HepG2 (cell line): Measurements from ENCODE around the gene PKD1L1. TPM values are rescaled to one million over a fixed set of nuclear protein-coding genes. Genes with fewer than 3 reads are reported as not detected.

Source experiments
- ATAC-seq: fragments of 200-7000 bp; cut with Tn5 transposase; 3 replicates; pipeline ENCODE4 v1.9.1; 2020; ENCODE audit warnings: mild to moderate bottlenecking, moderate library complexity
- BruUV-seq: library from RNA; stranded (reverse); fragments of 400-500 nt; replicated peaks from 2 replicates; lab custom pipeline; 2021; lab: Mats Ljungman, UMichigan
- CTCF ChIA-PET: fragments of 300-600 bp; formaldehyde crosslinking; extraction: SDS; loops from one replicate; lab custom pipeline; 2021; ENCODE audit warnings: low total read pairs, inconsistent platforms, low intra/inter-chr PET ratio; lab: Yijun Ruan, JAX
- POLR2A ChIA-PET: fragments of 350-600 bp; sonication (Branson Sonifier 250); formaldehyde crosslinking; loops from one replicate; lab custom pipeline; 2020; ENCODE audit warnings: antibody characterized with exemption, inconsistent platforms; lab: Yijun Ruan, JAX
- DNase-seq: peaks from one replicate; pipeline ENCODE4 v3.0.0-alpha.2; 2015; ENCODE audit warnings: low spot score
- FAIRE-seq: peaks from 3 replicates; lab custom pipeline; 2011; peaks lifted over from hg19 to GRCh38; lab: Jason Lieb, UNC
- H2AFZ ChIP-seq: one replicate; pipeline ENCODE4 v1.6.1; 2011; ENCODE audit warnings: low read length, inconsistent platforms
- H3K27ac ChIP-seq: fragments of 300-600 bp; 3 replicates; pipeline ENCODE4 v1.8.0; 2011; ENCODE audit warnings: mixed run types, mild to moderate bottlenecking, mixed read lengths, low read length, inconsistent platforms; ENCODE audit not compliant: insufficient read depth; ENCODE audit errors: extremely low read length
- H3K27me3 ChIP-seq, 2 experiments: fragments of 200-600 bp in 1 of 2; 2 replicates in 1 of 2; 3 replicates in 1 of 2; pipeline versions ENCODE4 v1.6.0 to v1.8.0; 2011; ENCODE audit warnings: low read length in 2 of 2, mild to moderate bottlenecking in 2 of 2, moderate library complexity in 2 of 2, inconsistent platforms in 1 of 2; ENCODE audit not compliant: insufficient read depth in 2 of 2, control insufficient read depth in 1 of 2
- H3K36me3 ChIP-seq, 2 experiments: fragments of 200-600 bp in 1 of 2; replicated peaks in 1 of 2; 2 replicates in 1 of 2; 3 replicates in 1 of 2; pipeline versions ENCODE4 v1.5.1 to v1.8.0; 2011; ENCODE audit warnings: low read length in 2 of 2, inconsistent platforms in 1 of 2; ENCODE audit not compliant: insufficient read depth in 2 of 2, control insufficient read depth in 1 of 2
- H3K4me1 ChIP-seq: 2 replicates; pipeline ENCODE4 v1.5.1; 2012; ENCODE audit warnings: low read length, inconsistent platforms; ENCODE audit not compliant: insufficient read depth
- H3K4me2 ChIP-seq: 2 replicates; pipeline ENCODE4 v1.6.0; 2011; ENCODE audit warnings: low read depth, low read length, inconsistent platforms
- H3K4me3 ChIP-seq, 3 experiments: fragments of 200-600 bp in 1 of 3; sonication (generic), shearing (Covaris generic) in 1 of 3; replicated peaks in 1 of 3; 2 replicates each; pipeline ENCODE4 v1.5.1; 2011 to 2016; ENCODE audit warnings: low read length in 3 of 3, inconsistent platforms in 2 of 3, low read depth in 2 of 3, mild to moderate bottlenecking in 2 of 3, control low read depth in 1 of 3, mixed read lengths in 1 of 3; ENCODE audit not compliant: insufficient read depth in 1 of 3
- H3K79me2 ChIP-seq: one replicate; pipeline ENCODE4 v1.6.1; 2011; ENCODE audit warnings: low read length, inconsistent platforms; ENCODE audit not compliant: insufficient read depth
- H3K9ac ChIP-seq: 2 replicates; pipeline ENCODE4 v1.6.0; 2011; ENCODE audit warnings: mild to moderate bottlenecking, low read depth, low read length, inconsistent platforms; ENCODE audit not compliant: insufficient read depth
- H3K9me3 ChIP-seq: 2 replicates; pipeline ENCODE4 v1.5.1; 2012; ENCODE audit warnings: mild to moderate bottlenecking, low read length
- H4K20me1 ChIP-seq: 2 replicates; pipeline ENCODE4 v1.6.0; 2011; ENCODE audit warnings: inconsistent platforms, mild to moderate bottlenecking, low read length, moderate library complexity; ENCODE audit not compliant: insufficient read depth
- CBX5 ChIP-seq: sonication (generic); formaldehyde crosslinking; IDR thresholded peaks from 2 replicates; pipeline ENCODE4 v1.4.0; 2020; ENCODE audit warnings: missing genetic modification reagents, borderline replicate concordance
- DMAP1 ChIP-seq: IDR thresholded peaks from 2 replicates; pipeline ENCODE4 v1.6.1; 2016
- SIX4 ChIP-seq: sonication (generic); formaldehyde crosslinking; IDR thresholded peaks from 2 replicates; pipeline ENCODE4 v1.4.0; 2020; ENCODE audit warnings: missing genetic modification reagents
- SRSF1 ChIP-seq: fragments of 200-400 bp; formaldehyde crosslinking; optimal IDR thresholded peaks from 2 replicates; pipeline ENCODE3; 2017; ENCODE audit warnings: mild to moderate bottlenecking, low read depth, low read length, moderate library complexity
- ZNF547 ChIP-seq: sonication (generic); formaldehyde crosslinking; IDR thresholded peaks from 2 replicates; pipeline ENCODE4 v1.5.1; 2020; ENCODE audit warnings: mild to moderate bottlenecking, missing genetic modification reagents
- ZNF850 ChIP-seq: sonication (generic); formaldehyde crosslinking; conservative IDR thresholded peaks from 2 replicates; pipeline ENCODE4 v1.9.0; 2021; ENCODE audit warnings: mild to moderate bottlenecking, missing genetic modification reagents
- WGBS: methylation state at CpG from one replicate; pipeline ENCODE4 v1.1.6; 2017; ENCODE audit warnings: low lambda C conversion rate; 5-methylcytosine and 5-hydroxymethylcytosine counted together
- in situ Hi-C: cut with HindIII; loops from 2 replicates; pipeline ENCODE4 v1.10.0; 2017; ENCODE audit warnings: low pct_unique_long_range_greater_than_20kb; ENCODE audit not compliant: extremely low pct_ligation_motif_present
- intact Hi-C: fragments of 100-400 bp; cut with micrococcal nuclease; formaldehyde crosslinking; loops from one replicate; pipeline ENCODE4 v1.10.0; 2022; ENCODE audit not compliant: unreplicated experiment
- polyA plus RNA-seq, 8 experiments: library from polyadenylated mRNA; depleted of rRNA in 3 of 8; stranded (reverse) in 7 of 8; unstranded in 1 of 8; fragments of >200 nt; fragmentation: Illumina TruSeq in 4 of 8; extraction: Trizol in 4 of 8; gene quantifications; 2 replicates each; pipeline versions ENCODE4 v1.2.1 to v1.2.3, GENCODE V29; 2011 to 2016; ENCODE audit warnings: low read depth in 4 of 8, missing spikeins in 1 of 8, mixed read lengths in 1 of 8; ENCODE audit not compliant: insufficient read depth in 1 of 8
- total RNA-seq, 5 experiments: library from RNA; depleted of rRNA; stranded (reverse); fragments of >200 nt; fragmentation: Illumina TruSeq; extraction: Trizol; gene quantifications; 2 replicates each; pipeline ENCODE4 v1.2.3, GENCODE V29; 2016; ENCODE audit warnings: low read depth in 1 of 5
- TF ChIP-seq, protein P1 (sequence below): sonication (generic); formaldehyde crosslinking; IDR thresholded peaks from 2 replicates; pipeline ENCODE4 v1.4.0; 2020; ENCODE audit warnings: missing genetic modification reagents, borderline replicate concordance

PKD1L1 gene
- total and polyA plus RNA-seq, 2 of the 13 experiments (the other 11 are each of a cell fraction or from before 2014, with no cell fraction given): 0.01 TPM; not detected in 1

DNA sequence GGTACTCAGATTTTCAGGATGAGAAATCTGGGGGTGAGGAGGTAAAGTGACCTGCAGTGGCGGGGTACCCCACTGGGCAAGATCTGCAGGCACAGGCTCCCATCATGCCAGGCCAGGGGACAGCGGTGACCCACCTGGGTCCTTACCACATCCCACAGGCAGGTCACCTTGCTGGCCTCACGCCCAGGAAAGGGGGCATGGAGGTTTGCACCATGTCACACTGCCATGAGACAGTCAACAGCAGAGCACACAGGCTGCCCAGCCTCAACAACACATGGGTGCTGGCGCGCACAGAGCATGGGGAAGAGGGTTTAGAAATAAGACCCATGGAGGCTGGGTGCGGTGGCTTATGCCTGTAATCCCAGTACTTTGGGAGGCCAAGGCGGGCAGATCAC is 914 bp downstream of the PKD1L1 start:
- no peak overlapping the region for H3K4me2 ChIP-seq
- no TSS peak for BruUV-seq
- no peak for FAIRE-seq
- WGBS: 89% methylated on average over 4 of the region's 7 CpGs
- no peak overlapping the region for H2AFZ ChIP-seq
- DNase-seq: no peak
- H3K4me3 ChIP-seq: no peak overlapping the region
- POLR2A ChIA-PET: no interaction called here
- ATAC-seq: no peak
- intact Hi-C loops: loop anchor here (10.0 kb wide), 1 partner anchor 683 kb away; no protein-coding TSS in a partner anchor
- peaks cover 0 to 7% of the 10 kb centered on the region in 2 experiments; a peak in 2 of 5 replicates for H3K27me3 ChIP-seq
- no peak overlapping the region for H3K9ac ChIP-seq
- in situ Hi-C loops: no loop called here
- no peak overlapping the region for H3K27ac ChIP-seq
- H3K9me3 ChIP-seq: no peaks in the 10 kb centered on the region
- CTCF ChIA-PET: no interaction called here
- H3K79me2 ChIP-seq: no peaks in the 10 kb centered on the region
- H3K36me3 ChIP-seq: no peaks in the 10 kb centered on the region
- TF ChIP-seq ZNF850: no peak
- TF ChIP-seq CBX5 (CRISPR knock-in tag): no peak
- TF ChIP-seq, protein P1, sequence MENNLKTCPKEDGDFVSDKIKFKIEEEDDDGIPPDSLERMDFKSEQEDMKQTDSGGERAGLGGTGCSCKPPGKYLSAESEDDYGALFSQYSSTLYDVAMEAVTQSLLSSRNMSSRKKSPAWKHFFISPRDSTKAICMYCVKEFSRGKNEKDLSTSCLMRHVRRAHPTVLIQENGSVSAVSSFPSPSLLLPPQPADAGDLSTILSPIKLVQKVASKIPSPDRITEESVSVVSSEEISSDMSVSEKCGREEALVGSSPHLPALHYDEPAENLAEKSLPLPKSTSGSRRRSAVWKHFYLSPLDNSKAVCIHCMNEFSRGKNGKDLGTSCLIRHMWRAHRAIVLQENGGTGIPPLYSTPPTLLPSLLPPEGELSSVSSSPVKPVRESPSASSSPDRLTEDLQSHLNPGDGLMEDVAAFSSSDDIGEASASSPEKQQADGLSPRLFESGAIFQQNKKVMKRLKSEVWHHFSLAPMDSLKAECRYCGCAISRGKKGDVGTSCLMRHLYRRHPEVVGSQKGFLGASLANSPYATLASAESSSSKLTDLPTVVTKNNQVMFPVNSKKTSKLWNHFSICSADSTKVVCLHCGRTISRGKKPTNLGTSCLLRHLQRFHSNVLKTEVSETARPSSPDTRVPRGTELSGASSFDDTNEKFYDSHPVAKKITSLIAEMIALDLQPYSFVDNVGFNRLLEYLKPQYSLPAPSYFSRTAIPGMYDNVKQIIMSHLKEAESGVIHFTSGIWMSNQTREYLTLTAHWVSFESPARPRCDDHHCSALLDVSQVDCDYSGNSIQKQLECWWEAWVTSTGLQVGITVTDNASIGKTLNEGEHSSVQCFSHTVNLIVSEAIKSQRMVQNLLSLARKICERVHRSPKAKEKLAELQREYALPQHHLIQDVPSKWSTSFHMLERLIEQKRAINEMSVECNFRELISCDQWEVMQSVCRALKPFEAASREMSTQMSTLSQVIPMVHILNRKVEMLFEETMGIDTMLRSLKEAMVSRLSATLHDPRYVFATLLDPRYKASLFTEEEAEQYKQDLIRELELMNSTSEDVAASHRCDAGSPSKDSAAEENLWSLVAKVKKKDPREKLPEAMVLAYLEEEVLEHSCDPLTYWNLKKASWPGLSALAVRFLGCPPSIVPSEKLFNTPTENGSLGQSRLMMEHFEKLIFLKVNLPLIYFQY (CRISPR knock-in tag): no peak
- no peak for TF ChIP-seq DMAP1 (CRISPR knock-in tag)
- TF ChIP-seq SIX4 (CRISPR knock-in tag): no peak
- TF ChIP-seq ZNF547 (CRISPR knock-in tag): no peak
- no peak for TF ChIP-seq SRSF1
- TF ChIP-seq, all 625 proteins: peak for 0
- H4K20me1 ChIP-seq: no peaks in the 10 kb centered on the region
- peaks cover 42% of the 10 kb centered on the region for H3K4me1 ChIP-seq
